HG03520 (cell line): ENCODE results near the gene SNX10.

Experiments used
- ATAC-seq: cut with Tn5 transposase; IDR thresholded peaks from one replicate; pipeline ENCODE4 v1.9.1; 2021; ENCODE audit warnings: mild to moderate bottlenecking, moderate library complexity; ENCODE audit not compliant: unreplicated experiment

The SNX10 gene

GRCh38 chr7:26365901-26366275 is 74.2 kb downstream of the SNX10 start:
- ATAC-seq: no peak

GRCh38 chr7:26367219-26367711 is 75.6 kb downstream of the SNX10 start:
- no peak for ATAC-seq

GRCh38 chr7:26368542-26368941 is 76.9 kb downstream of the SNX10 start:
- no peak for ATAC-seq

GRCh38 chr7:26369593-26369992 is 77.9 kb downstream of the SNX10 start:
- no peak for ATAC-seq

- ATAC-seq: no peak
Observed at GRCh38 chr7:26370011-26370410, 78.3 kb downstream of the SNX10 start.

DNA sequence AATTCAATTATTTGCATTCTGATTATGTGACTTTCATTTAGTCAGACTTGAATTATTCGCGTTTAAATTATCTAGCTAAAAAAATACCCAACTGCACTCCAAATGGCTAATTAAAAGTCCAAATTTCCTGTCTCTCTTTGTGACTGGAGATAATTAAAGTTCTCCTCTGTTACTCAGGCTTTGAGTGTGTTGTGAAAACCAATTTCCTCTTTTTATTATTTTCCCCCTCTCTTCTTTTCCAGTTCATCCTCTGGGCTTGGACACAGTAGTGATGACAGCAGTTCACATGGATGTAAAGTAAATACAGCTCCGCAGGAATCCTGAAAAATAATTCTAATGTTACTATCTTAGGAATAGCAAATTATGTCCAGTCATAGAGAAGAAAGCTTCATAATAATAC is 80.6 kb downstream of the SNX10 start:
- no peak for ATAC-seq

DNA sequence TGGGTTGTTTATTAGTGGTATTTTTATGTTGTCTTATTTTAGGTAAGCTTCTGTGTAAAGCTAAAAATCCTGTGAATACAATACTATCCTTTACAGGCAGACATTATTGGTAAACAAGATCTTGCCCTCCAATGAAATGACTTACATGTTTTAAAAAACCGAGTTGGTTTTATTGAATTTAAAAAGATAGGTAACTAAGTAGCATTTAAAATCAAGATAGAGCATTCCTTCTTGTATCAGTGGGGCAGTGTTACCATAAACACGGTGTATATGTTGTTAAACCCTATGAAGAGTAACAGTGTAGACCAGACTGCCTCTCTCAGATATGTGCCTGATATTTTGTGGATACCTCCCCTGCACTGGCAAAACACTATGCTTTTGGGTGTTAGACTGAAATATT is 81.0 kb downstream of the SNX10 start:
- ATAC-seq: no peak

DNA sequence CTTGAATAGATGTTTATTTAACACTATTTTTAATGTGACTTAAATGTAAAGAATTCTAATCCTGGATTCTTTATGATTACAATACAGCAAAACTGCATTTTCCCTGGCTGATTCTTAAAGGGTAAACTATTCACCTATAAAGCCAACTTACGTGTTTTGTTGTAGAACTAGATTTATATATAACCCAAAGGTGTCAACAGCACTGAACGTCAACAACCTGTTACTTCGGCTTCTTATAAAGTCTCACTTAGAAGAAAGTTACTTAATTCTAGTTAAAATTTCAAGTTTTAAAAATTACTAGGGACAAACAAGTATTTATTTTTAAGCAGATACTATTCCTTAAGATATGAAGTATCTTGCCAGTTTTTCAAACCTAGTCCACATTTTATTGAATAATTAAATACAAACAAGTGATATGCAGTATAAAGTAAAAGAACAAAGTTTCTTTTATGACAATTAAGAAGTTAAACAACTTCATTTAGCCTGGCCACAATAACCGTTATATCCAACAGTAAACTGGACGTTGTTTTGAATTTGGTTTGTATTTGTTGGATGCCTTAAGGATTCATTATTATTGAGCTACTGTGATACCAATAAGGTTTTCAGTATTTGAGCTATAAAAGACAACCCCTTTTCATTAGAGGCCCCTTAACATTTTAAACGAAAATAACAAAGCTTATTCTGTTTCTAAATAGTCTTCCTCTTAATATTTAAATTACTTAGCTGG is 83.1 kb downstream of the SNX10 start:
- no peak for ATAC-seq

DNA sequence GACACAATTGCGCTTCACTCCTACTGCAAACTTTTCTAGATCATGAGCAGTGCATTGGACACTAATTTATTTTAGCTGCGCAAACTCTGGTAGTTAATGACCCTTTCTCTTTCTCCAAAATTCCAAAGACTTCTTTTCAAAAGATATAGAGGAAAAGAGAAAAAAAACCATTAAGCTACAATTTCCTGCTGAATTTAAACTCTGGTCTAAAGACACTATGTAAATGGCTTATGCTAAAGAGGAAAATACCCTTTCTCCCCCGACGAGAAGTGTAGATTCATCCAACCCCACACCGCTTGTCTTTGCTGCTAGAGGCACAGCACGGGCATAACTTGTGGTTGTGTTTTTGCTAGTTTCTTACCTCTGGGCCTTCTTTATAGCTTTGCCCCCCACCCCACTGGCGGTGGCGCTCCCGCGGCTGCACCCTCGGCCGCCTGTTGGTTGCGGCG is 84.1 kb downstream of the SNX10 start:
- peak; percentile 20 for ATAC-seq

DNA sequence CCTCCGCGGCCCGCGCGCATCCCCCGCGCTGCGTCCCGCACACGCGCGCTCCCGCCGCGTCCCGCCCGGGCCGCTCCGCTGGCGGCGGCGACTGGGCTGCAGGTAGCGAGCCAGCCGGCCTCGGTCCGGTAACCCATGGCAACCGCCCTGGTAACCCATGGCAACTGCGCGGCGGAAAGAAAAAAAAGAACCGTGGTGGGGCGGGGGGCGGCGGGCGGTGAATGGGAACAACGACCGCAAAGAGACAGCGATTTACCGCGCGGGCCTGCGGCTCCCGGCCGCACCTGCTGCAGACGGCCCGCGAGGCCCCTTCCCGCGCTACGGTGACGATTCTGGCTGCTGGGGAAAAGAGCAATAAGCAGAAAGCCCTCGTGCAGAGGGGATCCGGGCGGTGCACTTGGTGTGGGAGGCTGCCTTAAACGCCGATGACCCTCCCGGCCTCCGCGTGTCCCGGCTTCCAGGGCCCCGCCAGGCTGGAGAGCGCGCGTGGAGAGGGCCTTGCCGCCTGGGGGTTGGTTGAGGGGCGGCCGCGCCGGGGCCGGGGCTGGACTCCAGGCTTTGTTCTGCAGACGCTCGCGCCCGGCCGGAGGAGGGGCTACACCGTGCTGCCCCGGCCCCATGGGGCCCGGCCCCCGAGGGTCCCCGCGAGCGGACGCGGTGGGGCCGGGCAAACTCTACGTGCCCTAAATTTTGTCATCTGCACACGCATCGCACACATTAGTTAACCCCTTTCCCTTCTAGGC is 84.7 kb downstream of the SNX10 start:
- peak; percentile 20 for ATAC-seq

DNA sequence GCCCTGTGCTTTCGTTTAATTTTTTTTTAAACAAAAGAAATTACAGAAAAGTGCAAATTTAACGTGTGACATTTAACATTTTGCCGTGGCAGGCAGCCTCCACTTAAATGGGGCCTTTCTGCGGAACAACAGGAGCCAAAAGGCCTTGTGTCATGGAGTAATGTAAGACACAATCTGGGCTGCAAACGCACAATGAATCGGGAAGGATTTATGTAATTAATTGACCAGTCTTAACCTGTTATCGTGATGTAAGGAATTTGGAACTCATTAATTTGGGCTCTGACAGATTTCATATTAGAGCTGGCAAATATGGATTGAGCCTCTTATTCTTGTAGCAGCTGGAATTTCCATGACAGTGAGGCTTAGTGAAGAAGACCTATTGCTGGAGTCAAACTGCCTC is 86.4 kb downstream of the SNX10 start:
- ATAC-seq: no peak

DNA sequence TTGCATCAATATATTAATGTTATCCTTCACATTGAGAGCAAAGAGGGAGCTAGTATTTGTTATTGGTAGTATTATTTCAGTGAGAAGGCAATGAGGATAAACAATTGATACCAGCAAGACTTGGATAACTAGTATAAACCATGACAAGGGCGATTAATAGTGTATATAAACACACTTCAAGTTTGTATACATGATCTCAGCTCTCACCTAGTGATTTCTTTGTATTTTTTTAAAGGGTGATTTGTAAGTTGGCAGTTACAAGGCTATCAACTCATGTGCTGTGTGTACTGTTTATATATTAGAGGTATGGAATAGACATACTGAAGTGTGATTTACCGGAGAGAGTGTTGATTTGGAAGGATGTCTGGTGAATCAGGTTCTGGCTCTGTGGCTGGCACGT is 88.0 kb downstream of the SNX10 start:
- no peak for ATAC-seq

- no peak for ATAC-seq
Observed at GRCh38 chr7:26381476-26382353, 90.1 kb downstream of the SNX10 start.

- no peak for ATAC-seq
Observed at GRCh38 chr7:26385240-26385639, 93.6 kb downstream of the SNX10 start.

GRCh38 chr7:26387731-26388130 is 96.1 kb downstream of the SNX10 start:
- ATAC-seq: no peak

DNA sequence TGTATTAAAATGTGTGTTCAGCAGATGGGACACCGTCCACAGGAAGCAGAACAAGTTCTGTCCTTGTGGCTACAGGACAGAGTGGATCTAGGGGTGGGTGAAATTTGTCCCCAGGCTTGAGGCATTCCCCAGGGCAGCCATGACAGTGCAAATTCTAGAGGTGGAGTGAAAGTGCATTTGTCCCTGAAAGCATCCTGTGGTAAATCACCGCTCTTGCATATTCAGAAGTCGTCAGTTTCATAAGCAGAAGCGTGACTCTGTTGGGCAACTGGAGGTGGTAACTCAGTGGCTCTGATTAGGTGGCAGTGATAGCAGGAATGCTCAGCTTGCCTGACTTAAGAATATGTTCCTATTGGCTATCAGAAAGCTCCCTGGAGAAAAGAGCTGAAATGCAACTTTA is 96.6 kb downstream of the SNX10 start:
- ATAC-seq: no peak

DNA sequence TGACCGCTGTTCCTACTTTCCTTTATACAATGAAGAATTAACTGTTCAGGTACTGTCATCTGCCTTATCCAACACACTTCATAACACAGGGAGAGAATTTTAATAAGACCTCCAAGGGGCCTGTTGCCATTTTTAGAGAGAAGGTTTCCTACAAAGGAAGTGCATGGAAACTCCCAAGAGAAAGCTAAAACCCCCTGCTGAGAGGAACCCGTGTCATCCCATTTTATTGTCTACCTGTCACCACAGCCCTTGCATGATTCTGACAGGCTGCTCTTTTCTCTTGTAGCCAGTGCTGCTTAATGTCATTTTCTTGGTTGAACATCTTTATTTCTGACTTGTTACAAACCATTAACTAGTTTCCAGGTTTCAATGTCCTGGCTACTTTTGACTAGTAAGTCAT is 98.4 kb downstream of the SNX10 start:
- ATAC-seq: no peak

DNA sequence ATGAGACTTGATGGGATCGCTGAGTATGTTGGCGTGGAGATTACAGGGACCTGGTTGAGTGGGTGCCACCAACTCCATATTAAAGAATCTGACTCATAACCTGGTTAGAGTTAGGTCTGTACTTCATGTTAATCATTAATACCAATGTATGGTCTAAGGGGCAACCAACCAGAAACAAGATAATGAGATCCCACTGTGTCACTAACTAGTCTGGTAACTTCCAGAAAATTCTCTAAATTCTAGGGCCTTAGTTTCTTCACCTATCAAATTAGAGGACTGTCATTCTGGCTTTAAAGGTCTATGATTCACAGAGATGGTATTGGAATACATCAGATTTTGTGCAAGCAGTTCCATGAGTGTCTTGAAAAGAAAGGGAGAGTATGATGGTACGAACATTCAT is 102.2 kb downstream of the SNX10 start:
- no peak for ATAC-seq

- no peak for ATAC-seq
Observed at GRCh38 chr7:26397332-26397731, 105.7 kb downstream of the SNX10 start.

DNA sequence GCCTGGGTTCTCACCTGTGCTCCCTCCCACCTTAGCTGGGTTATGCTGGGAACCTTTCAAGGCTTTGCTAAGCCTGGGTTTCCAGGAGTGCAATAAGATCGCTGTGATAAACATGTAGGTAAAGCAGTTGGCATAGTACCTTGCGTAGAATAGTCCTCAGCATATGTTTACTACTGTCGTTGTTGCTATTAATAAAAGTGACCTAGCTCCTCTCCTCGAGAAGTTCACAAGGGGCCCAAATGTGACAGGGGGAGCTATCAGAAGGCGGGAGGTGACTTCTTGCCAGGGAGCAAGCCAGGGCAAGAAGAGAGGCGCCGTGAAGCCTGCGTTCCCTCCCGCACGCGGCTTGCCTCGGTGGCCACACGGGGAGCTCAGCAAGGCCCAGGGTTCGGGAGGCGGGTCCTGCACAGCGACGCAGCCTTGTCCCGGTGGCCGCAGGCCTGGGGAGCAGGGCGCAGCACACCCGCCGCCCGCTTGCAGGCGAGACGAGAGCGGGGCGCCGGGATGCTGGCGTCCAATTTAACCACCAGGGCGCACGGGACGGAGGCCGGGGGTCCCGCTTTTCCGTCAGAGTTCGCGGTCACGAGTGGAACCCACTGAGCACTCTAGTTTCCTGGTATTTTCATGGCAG is 106.2 kb downstream of the SNX10 start:
- peak; percentile 24 for ATAC-seq

DNA sequence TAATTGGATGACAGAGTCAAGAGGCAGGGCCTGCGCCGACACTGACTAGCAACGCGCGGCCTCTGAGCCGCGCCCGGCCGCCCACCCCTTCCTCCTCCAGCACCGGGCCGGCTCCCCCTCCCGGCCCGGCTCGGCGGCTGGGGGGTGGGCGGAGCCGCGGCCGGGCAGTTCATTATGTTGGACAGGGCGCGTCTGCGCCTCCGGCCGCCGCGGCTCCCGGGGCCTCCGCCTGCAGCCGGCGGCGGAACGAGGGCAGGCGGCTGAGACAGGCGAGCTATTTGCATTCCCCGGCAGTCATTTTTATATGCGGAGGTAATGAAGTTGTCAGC is 106.7 kb downstream of the SNX10 start:
- peak; percentile 45 for ATAC-seq
